Smooth muscle cell (in vitro differentiated cells): Measurements from ENCODE around the gene UBASH3A. TPM values are rescaled to one million over a fixed set of nuclear protein-coding genes. Genes with fewer than 3 reads are reported as not detected.

Experiments used
- DNase-seq: peaks from one replicate; lab custom pipeline; 2025; ENCODE audit not compliant: unreplicated experiment; lab: John Stamatoyannopoulos, UW
- H2AFZ ChIP-seq: fragments of 200-600 bp; sonication (generic); 2 replicates; pipeline ENCODE4 v1.6.0; 2016; ENCODE audit warnings: antibody characterized with exemption, low read depth, mild to moderate bottlenecking
- H3F3A ChIP-seq: fragments of 200-600 bp; sonication (generic); 2 replicates; pipeline ENCODE4 v1.6.0; 2017; ENCODE audit warnings: antibody characterized with exemption, low read depth
- H3K27ac ChIP-seq: fragments of 200-600 bp; sonication (generic); 2 replicates; pipeline ENCODE4 v1.5.1; 2016; ENCODE audit warnings: low read depth, mild to moderate bottlenecking
- H3K27me3 ChIP-seq: fragments of 200-600 bp; sonication (generic); 2 replicates; pipeline ENCODE4 v1.6.1; 2016; ENCODE audit warnings: low read depth, mild to moderate bottlenecking
- H3K36me3 ChIP-seq: fragments of 200-600 bp; sonication (generic); 2 replicates; pipeline ENCODE4 v1.5.1; 2016; ENCODE audit warnings: low read depth
- H3K4me1 ChIP-seq: fragments of 200-600 bp; sonication (generic); 2 replicates; pipeline ENCODE4 v1.5.1; 2016; ENCODE audit warnings: low read depth
- H3K4me2 ChIP-seq: fragments of 200-600 bp; sonication (generic); 2 replicates; pipeline ENCODE4 v1.6.0; 2016; ENCODE audit warnings: mild to moderate bottlenecking
- H3K4me3 ChIP-seq: fragments of 200-600 bp; sonication (generic); 2 replicates; pipeline ENCODE4 v1.5.1; 2016; ENCODE audit warnings: mild to moderate bottlenecking
- H3K79me2 ChIP-seq: fragments of 200-600 bp; sonication (generic); 2 replicates; pipeline ENCODE4 v1.6.0; 2016; ENCODE audit warnings: low read depth, mild to moderate bottlenecking
- H3K9ac ChIP-seq: fragments of 200-600 bp; sonication (generic); 2 replicates; pipeline ENCODE4 v1.6.0; 2016; ENCODE audit warnings: low read depth
- H3K9me3 ChIP-seq: fragments of 200-600 bp; sonication (generic); replicated peaks from 2 replicates; pipeline ENCODE4 v1.5.1; 2016; ENCODE audit warnings: low read depth
- H4K20me1 ChIP-seq: fragments of 200-600 bp; sonication (generic); 2 replicates; pipeline ENCODE4 v1.6.0; 2016; ENCODE audit warnings: low read depth
- CTCF ChIP-seq: fragments of 200-600 bp; sonication (generic); IDR thresholded peaks from 2 replicates; pipeline ENCODE4 v1.5.1; 2017; ENCODE audit warnings: borderline replicate concordance, mild to moderate bottlenecking, antibody characterized with exemption; ENCODE audit not compliant: insufficient read depth, poor library complexity, severe bottlenecking
- WGBS: methylation state at CpG from one replicate; pipeline ENCODE4 v1.1.7; 2016; ENCODE audit warnings: low lambda C conversion rate; 5-methylcytosine and 5-hydroxymethylcytosine counted together
- polyA plus RNA-seq: library from polyadenylated mRNA; unstranded; fragments of >200 nt; fragmentation: Nextera tagmentation; extraction: Ambion mirVana; gene quantifications from 2 replicates; pipeline ENCODE4 v1.2.1, GENCODE V29; 2016
- total RNA-seq: library from RNA; depleted of rRNA; stranded (reverse); fragments of >200 nt; gene quantifications from 2 replicates; pipeline ENCODE4 v1.2.3, GENCODE V29; 2014

UBASH3A gene
- total and polyA plus RNA-seq, 2 experiments from 2014 or later = not detected

GRCh38 chr21:42357307-42357706, 46.4 kb upstream of the UBASH3A start:
- DNase-seq = no peak
- Histone ChIP-seq H3F3A (no peaks in the 10 kb centered on the region), H3K9ac (no peak overlapping the region), H2AFZ (no peak overlapping the region), H3K27me3 (no peaks in the 10 kb centered on the region), H3K9me3 (peaks cover 4% of the 10 kb centered on the region), H4K20me1 (no peaks in the 10 kb centered on the region), H3K36me3 (no peaks in the 10 kb centered on the region), H3K79me2 (no peaks in the 10 kb centered on the region), H3K27ac (no peak overlapping the region), H3K4me2 (no peak overlapping the region), H3K4me3 (no peak overlapping the region), H3K4me1 (no peaks in the 10 kb centered on the region)
- TF ChIP-seq CTCF = no peak
- WGBS = 78% methylated on average over 3 of the region's 3 CpGs

DNA sequence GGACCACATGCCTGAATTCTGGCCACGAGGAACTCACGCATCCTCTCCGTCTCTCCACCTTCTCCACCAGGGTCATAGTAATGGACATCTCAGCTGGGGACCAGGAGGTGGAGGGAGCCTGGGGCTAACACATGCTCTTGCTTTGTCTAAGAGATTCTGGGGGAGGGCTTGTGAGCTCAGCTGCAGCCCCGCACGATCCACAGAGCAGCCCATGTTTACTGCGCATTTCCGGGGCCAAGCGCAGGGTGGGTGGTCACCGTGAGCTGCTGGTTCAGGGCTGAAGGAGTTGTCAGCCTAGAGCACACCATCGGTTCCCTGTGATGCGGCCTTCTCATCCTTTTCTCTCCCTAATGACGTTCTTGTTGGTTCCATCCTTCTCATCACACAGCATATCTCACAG, 45.4 kb upstream of the UBASH3A start:
- 90% methylated on average over 12 of the region's 12 CpGs for WGBS
- Histone ChIP-seq H4K20me1 (no peaks in the 10 kb centered on the region), H3F3A (no peaks in the 10 kb centered on the region), H3K79me2 (no peaks in the 10 kb centered on the region), H3K27me3 (no peaks in the 10 kb centered on the region), H3K9me3 (peaks cover 4% of the 10 kb centered on the region), H3K4me1 (no peaks in the 10 kb centered on the region), H2AFZ (no peak overlapping the region), H3K27ac (no peak overlapping the region), H3K4me2 (no peak overlapping the region), H3K9ac (no peak overlapping the region), H3K36me3 (no peaks in the 10 kb centered on the region), H3K4me3 (no peak overlapping the region)
- no peak for TF ChIP-seq CTCF
- DNase-seq = no peak

DNA sequence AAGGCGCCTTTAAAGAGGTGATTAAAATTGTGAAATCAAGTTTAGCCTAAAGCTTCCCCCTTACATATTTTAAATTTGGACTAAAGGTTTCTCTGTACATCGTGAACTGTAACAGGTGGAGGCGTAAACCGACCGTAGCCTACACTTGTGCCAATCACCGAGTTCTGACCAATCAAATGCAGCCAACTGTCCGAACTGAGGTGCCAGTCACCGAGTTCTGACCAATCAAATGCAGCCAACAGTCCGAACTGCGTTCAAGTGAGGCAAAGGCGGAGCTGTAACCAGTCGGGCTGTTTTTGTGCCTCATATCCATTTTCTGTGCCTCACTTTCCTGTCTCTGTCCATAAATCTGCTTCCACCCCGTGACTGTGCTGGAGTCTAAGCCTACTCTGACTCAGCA, 44.8 kb upstream of the UBASH3A start:
- 80% methylated on average over 13 of the region's 13 CpGs for WGBS
- no peaks in the 10 kb centered on the region for H3K36me3 ChIP-seq
- H3F3A ChIP-seq = no peaks in the 10 kb centered on the region
- no peak for DNase-seq
- H3K4me3 ChIP-seq = no peak overlapping the region
- H3K27me3 ChIP-seq = no peaks in the 10 kb centered on the region
- H3K27ac ChIP-seq = no peak overlapping the region
- TF ChIP-seq CTCF = no peak
- no peaks in the 10 kb centered on the region for H3K4me1 ChIP-seq
- no peaks in the 10 kb centered on the region for H4K20me1 ChIP-seq
- H2AFZ ChIP-seq = no peak overlapping the region
- no peak overlapping the region for H3K4me2 ChIP-seq
- no peak overlapping the region for H3K9ac ChIP-seq
- no peaks in the 10 kb centered on the region for H3K79me2 ChIP-seq
- H3K9me3 ChIP-seq = peaks cover 4% of the 10 kb centered on the region

DNA sequence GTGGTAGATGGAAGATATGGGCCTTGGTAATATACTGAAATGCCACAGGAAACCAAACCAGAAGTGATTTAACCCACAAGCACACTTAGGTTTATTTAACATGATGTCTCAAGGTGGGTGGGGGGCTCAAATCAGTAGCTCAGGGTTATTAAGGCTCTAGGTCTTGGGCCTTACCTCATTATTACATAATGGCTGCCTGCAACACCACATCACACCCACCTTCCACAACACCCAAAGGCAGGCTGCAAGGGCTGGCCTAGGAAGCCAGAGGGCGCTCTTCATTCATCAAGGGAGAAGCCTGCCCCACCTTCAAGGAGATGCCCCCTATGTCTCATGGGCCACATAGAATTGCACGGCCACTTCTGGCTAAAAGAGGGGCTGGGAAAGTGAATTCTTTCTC, 43.4 kb upstream of the UBASH3A start:
- TF ChIP-seq CTCF = no peak
- no peak overlapping the region for H3K4me2 ChIP-seq
- no peaks in the 10 kb centered on the region for H3F3A ChIP-seq
- H3K27ac ChIP-seq = no peak overlapping the region
- no peaks in the 10 kb centered on the region for H3K9me3 ChIP-seq
- no peaks in the 10 kb centered on the region for H3K4me1 ChIP-seq
- H4K20me1 ChIP-seq = no peaks in the 10 kb centered on the region
- no peak overlapping the region for H2AFZ ChIP-seq
- H3K36me3 ChIP-seq = no peaks in the 10 kb centered on the region
- no peaks in the 10 kb centered on the region for H3K27me3 ChIP-seq
- DNase-seq = no peak
- 73% methylated on average over 2 of the region's 2 CpGs for WGBS
- no peak overlapping the region for H3K9ac ChIP-seq
- no peak overlapping the region for H3K4me3 ChIP-seq
- H3K79me2 ChIP-seq = no peaks in the 10 kb centered on the region
